ENCODE measurements around the gene SYK. TPM values are rescaled to one million over a fixed set of nuclear protein-coding genes. Genes with fewer than 3 reads are reported as not detected.

Gene SYK
- total RNA-seq, 1 experiment from 2014 or later, result 0.28 TPM

DNA sequence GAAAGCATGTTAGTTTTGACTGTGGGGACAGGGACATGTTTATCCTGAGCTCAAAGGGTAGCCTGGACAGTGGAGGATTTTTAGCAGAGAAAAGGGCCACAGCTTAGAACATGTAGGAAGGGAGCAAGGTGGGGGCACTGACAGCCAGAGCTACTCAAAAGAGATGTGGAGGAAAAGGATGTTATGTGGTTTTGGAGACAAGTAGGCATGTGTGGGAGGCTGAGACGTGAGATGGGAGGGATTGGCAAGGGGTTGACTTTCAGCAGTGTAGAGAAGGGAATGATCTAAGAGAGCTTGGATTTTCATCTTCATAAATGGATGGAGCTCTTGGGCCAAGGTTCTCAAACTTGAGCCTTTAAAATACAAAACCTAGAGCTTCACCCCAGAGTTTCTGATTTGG lies 24.0 kb downstream of the SYK start:
- TF ChIP-seq REST (IDR thresholded peaks at IDR 0.05; ENCODE audit: insufficient read depth in 1 of 2, low read depth in 2 of 2, low read length in 1 of 2) (no peak), TCF7L2 (IDR thresholded peaks at IDR 0.05; ENCODE audit: low read depth, low read length) (no peak), CTCF (IDR thresholded peaks at IDR 0.05) (no peak), SIN3A (IDR thresholded peaks at IDR 0.05; ENCODE audit: borderline replicate concordance, insufficient read depth, low read depth, low read length) (no peak), POLR2AphosphoS5 (IDR thresholded peaks at IDR 0.05; ENCODE audit: low read depth, low read length) (no peak)
- DNase-seq (ENCODE audit: low read depth, low spot score) (no peak), ATAC-seq (no peak)
- Histone ChIP-seq H3K9me3 (ENCODE audit: control insufficient read depth, insufficient read depth, low read depth, low read length) (no peaks in the 10 kb centered on the region), H3K27ac (ENCODE audit: low read length) (no peak overlapping the region), H3K4me3 (ENCODE audit: low read depth in 2 of 2, low read length in 2 of 2) (no peak overlapping the region), H3K4me1 (ENCODE audit: control insufficient read depth, insufficient read depth, low read length) (no peaks in the 10 kb centered on the region), H3K27me3 (ENCODE audit: control insufficient read depth, insufficient read depth, low read length) (no peaks in the 10 kb centered on the region), H3K36me3 (ENCODE audit: control insufficient read depth, insufficient read depth, low read length) (no peaks in the 10 kb centered on the region)
- in situ Hi-C loops (cut with HindIII; ENCODE audit: low pct_unique_long_range_greater_than_20kb, low sequenced_read_pairs) (no loop called here), intact Hi-C loops (cut with micrococcal nuclease; ENCODE audit: unreplicated experiment) (no loop called here)
- ChIA-PET POLR2A (no interaction called here), CTCF (no interaction called here)
- BruUV-seq (replicated peaks), result no TSS peak

- CTCF ChIA-PET, result no interaction called here
Measured at GRCh38 chr9:90826326-90827020, 24.9 kb downstream of the SYK start.

More at GRCh38 chr9:90826326-90827020, 24.9 kb downstream of the SYK start:
- no peak overlapping the region for H3K4me3 ChIP-seq (ENCODE audit: low read depth in 2 of 2, low read length in 2 of 2)
- TF ChIP-seq CTCF (IDR thresholded peaks at IDR 0.05), result no peak
- no peaks in the 10 kb centered on the region for H3K27me3 ChIP-seq (ENCODE audit: control insufficient read depth, insufficient read depth, low read length)
- no TSS peak for BruUV-seq (replicated peaks)
- no peaks in the 10 kb centered on the region for H3K36me3 ChIP-seq (ENCODE audit: control insufficient read depth, insufficient read depth, low read length)
- no peaks in the 10 kb centered on the region for H3K9me3 ChIP-seq (ENCODE audit: control insufficient read depth, insufficient read depth, low read depth, low read length)
- POLR2A ChIA-PET, result no interaction called here
- no peaks in the 10 kb centered on the region for H3K4me1 ChIP-seq (ENCODE audit: control insufficient read depth, insufficient read depth, low read length)
- ATAC-seq (no peak), DNase-seq (ENCODE audit: low read depth, low spot score) (no peak)
- no peak overlapping the region for H3K27ac ChIP-seq (ENCODE audit: low read length)
- in situ Hi-C loops (cut with HindIII; ENCODE audit: low pct_unique_long_range_greater_than_20kb, low sequenced_read_pairs) (no loop called here), intact Hi-C loops (cut with micrococcal nuclease; ENCODE audit: unreplicated experiment) (no loop called here)
